IMR-90 (cell line): Measurements from ENCODE around the gene ARHGAP28. TPM values are rescaled to one million over a fixed set of nuclear protein-coding genes. Genes with fewer than 3 reads are reported as not detected.

Source experiments
- ATAC-seq: fragments of 200-7000 bp; cut with Tn5 transposase; 2 replicates; pipeline ENCODE4 v1.9.1; 2020; ENCODE audit warnings: low read depth, mild to moderate bottlenecking, moderate library complexity
- BruUV-seq: library from RNA; stranded (reverse); fragments of 400-500 nt; replicated peaks from 2 replicates; lab custom pipeline; 2021; lab: Mats Ljungman, UMichigan
- CTCF ChIA-PET: fragments of 300-600 bp; formaldehyde crosslinking; extraction: SDS; loops from one replicate; lab custom pipeline; 2021; ENCODE audit warnings: antibody characterized with exemption; lab: Yijun Ruan, JAX
- POLR2A ChIA-PET: fragments of 300-600 bp; sonication (Branson Sonifier 250); formaldehyde crosslinking; loops from one replicate; lab custom pipeline; 2022; ENCODE audit warnings: antibody characterized with exemption; ENCODE audit not compliant: unreplicated experiment; lab: Charles Lee
- DNase-seq: peaks from one replicate; pipeline ENCODE4 v3.0.0; 2013
- H2AFZ ChIP-seq: replicated peaks from 2 replicates; pipeline ENCODE3; 2013; ENCODE audit warnings: low read length, mild to moderate bottlenecking; ENCODE audit not compliant: poor library complexity
- H2AK5ac ChIP-seq: 2 replicates; pipeline ENCODE4 v1.6.1; 2013; ENCODE audit warnings: low read depth, low read length, inconsistent platforms
- H2AK9ac ChIP-seq: replicated peaks from 2 replicates; pipeline ENCODE3; 2013; ENCODE audit warnings: mild to moderate bottlenecking, low read depth, low read length, moderate library complexity; ENCODE audit not compliant: poor library complexity
- H2BK120ac ChIP-seq: 2 replicates; pipeline ENCODE4 v1.6.1; 2013; ENCODE audit warnings: low read depth, low read length, inconsistent platforms
- H2BK15ac ChIP-seq: 3 replicates; pipeline ENCODE4 v1.6.1; 2013; ENCODE audit warnings: low read depth, low read length, inconsistent platforms
- H2BK20ac ChIP-seq: 2 replicates; pipeline ENCODE4 v1.6.1; 2013; ENCODE audit warnings: low read depth, mild to moderate bottlenecking, inconsistent platforms, low read length, moderate library complexity
- H2BK5ac ChIP-seq: 2 replicates; pipeline ENCODE4 v1.6.1; 2013; ENCODE audit warnings: mild to moderate bottlenecking, low read depth, low read length, inconsistent platforms; ENCODE audit not compliant: poor library complexity, severe bottlenecking
- H3K14ac ChIP-seq: replicated peaks from 2 replicates; pipeline ENCODE4 v1.6.1; 2013; ENCODE audit warnings: low read depth, low read length, inconsistent platforms
- H3K18ac ChIP-seq: 2 replicates; pipeline ENCODE4 v1.6.1; 2013; ENCODE audit warnings: low read depth, low read length, control low read depth
- H3K23ac ChIP-seq: 2 replicates; pipeline ENCODE4 v1.6.1; 2013; ENCODE audit warnings: low read depth, low read length, inconsistent platforms
- H3K27ac ChIP-seq: 2 replicates; pipeline ENCODE4 v1.5.1; 2013; ENCODE audit warnings: mild to moderate bottlenecking, control low read depth, low read length; ENCODE audit not compliant: insufficient read depth
- H3K27me3 ChIP-seq: 2 replicates; pipeline ENCODE4 v1.6.1; 2013; ENCODE audit warnings: low read length; ENCODE audit not compliant: control insufficient read depth, insufficient read depth
- H3K36me3 ChIP-seq: 2 replicates; pipeline ENCODE4 v1.6.1; 2013; ENCODE audit warnings: low read length, mixed read lengths; ENCODE audit not compliant: control insufficient read depth, insufficient read depth
- H3K4ac ChIP-seq: 2 replicates; pipeline ENCODE4 v1.6.1; 2013; ENCODE audit warnings: low read depth, low read length, inconsistent platforms
- H3K4me1 ChIP-seq: 2 replicates; pipeline ENCODE4 v1.6.1; 2013; ENCODE audit warnings: low read length, mixed read lengths; ENCODE audit not compliant: control insufficient read depth, insufficient read depth
- H3K4me2 ChIP-seq: 2 replicates; pipeline ENCODE4 v1.6.1; 2013; ENCODE audit warnings: low read depth, mild to moderate bottlenecking, control low read depth, low read length, moderate library complexity
- H3K4me3 ChIP-seq: 2 replicates; pipeline ENCODE4 v1.5.1; 2013; ENCODE audit warnings: low read depth, mild to moderate bottlenecking, control low read depth, low read length, moderate library complexity; ENCODE audit not compliant: insufficient read depth
- H3K56ac ChIP-seq: 2 replicates; pipeline ENCODE4 v1.6.1; 2013; ENCODE audit warnings: low read length, inconsistent platforms; ENCODE audit not compliant: insufficient read depth; ENCODE audit errors: extremely low read depth
- H3K79me1 ChIP-seq, 2 experiments: 2 replicates each; pipeline ENCODE4 v1.6.1; 2013; ENCODE audit warnings: low read length in 2 of 2, inconsistent platforms in 1 of 2, low read depth in 1 of 2
- H3K9ac ChIP-seq: 2 replicates; pipeline ENCODE4 v1.6.1; 2013; ENCODE audit warnings: low read depth, low read length, control low read depth
- H3K9me1 ChIP-seq: 2 replicates; pipeline ENCODE4 v1.6.1; 2013; ENCODE audit warnings: low read length, inconsistent platforms; ENCODE audit not compliant: insufficient read depth
- H3K9me3 ChIP-seq: 2 replicates; pipeline ENCODE4 v1.6.1; 2013; ENCODE audit warnings: low read length; ENCODE audit not compliant: control insufficient read depth, insufficient read depth
- H4K20me1 ChIP-seq: 2 replicates; pipeline ENCODE4 v1.6.1; 2013; ENCODE audit warnings: low read length, inconsistent platforms; ENCODE audit not compliant: insufficient read depth
- H4K5ac ChIP-seq: 2 replicates; pipeline ENCODE4 v1.6.1; 2013; ENCODE audit warnings: mild to moderate bottlenecking, low read depth, low read length, control low read depth
- H4K8ac ChIP-seq, 2 experiments: 2 replicates each; pipeline ENCODE4 v1.6.1; 2013; ENCODE audit warnings: low read depth in 2 of 2, low read length in 2 of 2, control low read depth in 1 of 2, inconsistent platforms in 1 of 2
- H4K91ac ChIP-seq: 2 replicates; pipeline ENCODE4 v1.6.1; 2013; ENCODE audit warnings: low read depth, low read length, inconsistent platforms; ENCODE audit not compliant: insufficient read depth
- BHLHE40 ChIP-seq: fragments of 150-350 bp; IDR thresholded peaks from 2 replicates; pipeline ENCODE4 v1.6.1; 2016; ENCODE audit warnings: mild to moderate bottlenecking, low read depth, low read length
- CEBPB ChIP-seq: IDR thresholded peaks from 2 replicates; pipeline ENCODE4 v1.6.1; 2012; ENCODE audit warnings: low read depth, low read length, improper control_type of control experiment
- FOS ChIP-seq: fragments of 150-350 bp; IDR thresholded peaks from 2 replicates; pipeline ENCODE4 v1.6.1; 2016; ENCODE audit warnings: low read depth, low read length
- MAFK ChIP-seq: IDR thresholded peaks from 2 replicates; pipeline ENCODE4 v1.6.1; 2012; ENCODE audit warnings: low read depth, low read length, improper control_type of control experiment
- MXI1 ChIP-seq: IDR thresholded peaks from 2 replicates; pipeline ENCODE4 v1.6.1; 2012; ENCODE audit warnings: low read depth, mild to moderate bottlenecking, low read length, moderate library complexity, borderline replicate concordance
- POLR2A ChIP-seq: IDR thresholded peaks from 2 replicates; pipeline ENCODE4 v1.6.1; 2012; ENCODE audit warnings: mild to moderate bottlenecking, low read depth, low read length
- RAD21 ChIP-seq: IDR thresholded peaks from 2 replicates; pipeline ENCODE4 v1.6.1; 2012; ENCODE audit warnings: low read length, improper control_type of control experiment
- RFX5 ChIP-seq: IDR thresholded peaks from 2 replicates; pipeline ENCODE4 v1.8.0; 2012; ENCODE audit warnings: low read depth, mild to moderate bottlenecking, low read length, moderate library complexity
- SMC3 ChIP-seq: fragments of 150-350 bp; IDR thresholded peaks from 2 replicates; pipeline ENCODE4 v1.6.1; 2016; ENCODE audit warnings: low read depth, mild to moderate bottlenecking, antibody characterized with exemption, low read length, moderate library complexity
- WGBS, 2 experiments: methylation state at CpG; one replicate each; pipeline versions ENCODE4 v1.1.5 to v1.1.7; 2013; ENCODE audit warnings: missing lambda C conversion rate in 2 of 2; ENCODE audit not compliant: insufficient read length in 1 of 2; ENCODE audit errors: extremely low coverage in 2 of 2; 5-methylcytosine and 5-hydroxymethylcytosine counted together
- dilution Hi-C: fragments of 300-500 bp; cut with HindIII; formaldehyde crosslinking; loops from one replicate; pipeline ENCODE4 v1.14.3; 2018; ENCODE audit warnings: low sequenced_read_pairs; ENCODE audit not compliant: unreplicated experiment
- in situ Hi-C: fragments of 300-500 bp; cut with MboI; formaldehyde crosslinking; loops from 3 replicates; pipeline ENCODE4 v1.14.3; 2019; ENCODE audit warnings: low sequenced_read_pairs, inconsistent platforms, mixed read lengths
- intact Hi-C: fragments of 100-400 bp; cut with micrococcal nuclease; formaldehyde crosslinking; loops from 2 replicates; pipeline ENCODE4 v1.10.0; 2022
- polyA plus RNA-seq, 3 experiments: library from polyadenylated mRNA; depleted of rRNA; stranded (reverse); fragments of >200 nt; gene quantifications; 2 replicates each; pipeline ENCODE4 v1.2.3, GENCODE V29; 2012; ENCODE audit warnings: low replicate concordance in 1 of 3
- total RNA-seq: library from RNA; depleted of rRNA; stranded (reverse); fragments of >200 nt; gene quantifications from 2 replicates; pipeline ENCODE4 v1.2.3, GENCODE V29; 2012
- TF ChIP-seq, protein P1 (sequence below): conservative IDR thresholded peaks from 2 replicates; pipeline ENCODE4 v1.5.1; 2012; ENCODE audit warnings: mild to moderate bottlenecking, low read depth, low read length, improper control_type of control experiment
- TF ChIP-seq, protein P2 (sequence below): fragments of 150-350 bp; IDR thresholded peaks from 2 replicates; pipeline ENCODE4 v1.6.1; 2017; ENCODE audit warnings: mild to moderate bottlenecking, antibody characterized with exemption, low read length, low read depth
- TF ChIP-seq, protein P3 (sequence below): fragments of 150-350 bp; IDR thresholded peaks from 2 replicates; pipeline ENCODE4 v1.6.1; 2016; ENCODE audit warnings: low read depth, mild to moderate bottlenecking, low read length, moderate library complexity, borderline replicate concordance

Gene ARHGAP28
- total and polyA plus RNA-seq, 2 of the 4 experiments (the other 2 are of a cell fraction) = 1.8 to 3.8 TPM

DNA sequence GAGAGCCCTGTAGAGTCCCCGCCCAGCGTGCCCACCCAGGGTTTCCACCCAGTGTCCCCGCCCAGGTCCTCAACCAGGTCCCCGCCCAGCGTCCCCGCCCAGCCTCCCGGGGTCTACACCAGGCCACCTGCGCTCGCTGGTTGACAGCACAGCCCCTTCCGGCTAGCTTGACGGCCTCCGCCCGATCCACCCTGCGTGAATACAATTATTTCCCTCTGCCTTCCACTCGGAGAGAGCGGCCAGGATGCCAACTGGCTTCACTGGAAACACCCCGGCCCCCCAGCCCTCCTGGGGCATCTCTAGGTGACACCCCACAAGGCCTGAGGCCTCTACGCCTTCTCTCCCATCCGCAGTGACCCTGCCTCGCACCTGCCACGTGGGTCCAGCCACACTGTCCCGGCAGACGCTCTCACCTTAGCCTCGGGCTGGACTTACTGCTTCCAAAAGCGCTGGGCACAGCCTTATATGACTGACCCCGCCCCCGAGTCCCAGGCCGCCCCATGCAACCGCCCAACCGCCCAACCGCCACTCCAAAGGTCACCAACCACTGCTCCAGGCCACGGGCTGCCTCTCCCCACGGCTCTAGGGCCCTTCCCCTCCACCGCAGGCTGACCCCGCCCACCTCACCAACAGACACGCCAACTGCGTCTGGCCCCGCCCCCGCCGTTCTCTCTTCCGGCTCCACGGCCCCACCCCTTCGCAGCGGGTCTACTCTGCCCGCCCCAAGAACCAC, 200.0 kb downstream of the ARHGAP28 start:
- WGBS, 2 experiments = 80% methylated on average over 20 of the region's 45 CpGs; no CpG with 5 or more reads in 1 of the 2 experiments
- intact Hi-C loops = no loop called here

More for the DNA sequence above, 200.0 kb downstream of the ARHGAP28 start:
- Histone ChIP-seq H2BK120ac (no peak overlapping the region), H3K9me3 (no peaks in the 10 kb centered on the region), H3K4me2 (no peak overlapping the region), H4K8ac (no peak overlapping the region), H3K79me1 (no peaks in the 10 kb centered on the region), H2AK5ac (no peak overlapping the region), H3K9me1 (no peaks in the 10 kb centered on the region), H3K18ac (no peak overlapping the region), H3K23ac (no peak overlapping the region), H3K4me3 (no peak overlapping the region), H3K27me3 (no peaks in the 10 kb centered on the region; the same call in 1 of the 2 replicates), H3K36me3 (no peaks in the 10 kb centered on the region), H2BK15ac (no peak overlapping the region), H3K9ac (no peak overlapping the region), H3K14ac (no peak overlapping the region), H3K4ac (no peak overlapping the region), H2BK5ac (no peak overlapping the region), H4K91ac (no peak overlapping the region), H3K27ac (no peak overlapping the region), H2AK9ac (no peak overlapping the region), H2AFZ (no peak overlapping the region), H4K20me1 (no peaks in the 10 kb centered on the region), H3K4me1 (no peaks in the 10 kb centered on the region), H2BK20ac (no peak overlapping the region), H3K56ac (no peak overlapping the region), H4K5ac (no peak overlapping the region)
- no peak for TF ChIP-seq POLR2A
- TF ChIP-seq, protein P1, sequence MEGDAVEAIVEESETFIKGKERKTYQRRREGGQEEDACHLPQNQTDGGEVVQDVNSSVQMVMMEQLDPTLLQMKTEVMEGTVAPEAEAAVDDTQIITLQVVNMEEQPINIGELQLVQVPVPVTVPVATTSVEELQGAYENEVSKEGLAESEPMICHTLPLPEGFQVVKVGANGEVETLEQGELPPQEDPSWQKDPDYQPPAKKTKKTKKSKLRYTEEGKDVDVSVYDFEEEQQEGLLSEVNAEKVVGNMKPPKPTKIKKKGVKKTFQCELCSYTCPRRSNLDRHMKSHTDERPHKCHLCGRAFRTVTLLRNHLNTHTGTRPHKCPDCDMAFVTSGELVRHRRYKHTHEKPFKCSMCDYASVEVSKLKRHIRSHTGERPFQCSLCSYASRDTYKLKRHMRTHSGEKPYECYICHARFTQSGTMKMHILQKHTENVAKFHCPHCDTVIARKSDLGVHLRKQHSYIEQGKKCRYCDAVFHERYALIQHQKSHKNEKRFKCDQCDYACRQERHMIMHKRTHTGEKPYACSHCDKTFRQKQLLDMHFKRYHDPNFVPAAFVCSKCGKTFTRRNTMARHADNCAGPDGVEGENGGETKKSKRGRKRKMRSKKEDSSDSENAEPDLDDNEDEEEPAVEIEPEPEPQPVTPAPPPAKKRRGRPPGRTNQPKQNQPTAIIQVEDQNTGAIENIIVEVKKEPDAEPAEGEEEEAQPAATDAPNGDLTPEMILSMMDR = no peak
- no peak for TF ChIP-seq BHLHE40
- no peak for TF ChIP-seq CEBPB
- no peak for TF ChIP-seq RFX5
- no peak for TF ChIP-seq SMC3
- TF ChIP-seq, protein P2, sequence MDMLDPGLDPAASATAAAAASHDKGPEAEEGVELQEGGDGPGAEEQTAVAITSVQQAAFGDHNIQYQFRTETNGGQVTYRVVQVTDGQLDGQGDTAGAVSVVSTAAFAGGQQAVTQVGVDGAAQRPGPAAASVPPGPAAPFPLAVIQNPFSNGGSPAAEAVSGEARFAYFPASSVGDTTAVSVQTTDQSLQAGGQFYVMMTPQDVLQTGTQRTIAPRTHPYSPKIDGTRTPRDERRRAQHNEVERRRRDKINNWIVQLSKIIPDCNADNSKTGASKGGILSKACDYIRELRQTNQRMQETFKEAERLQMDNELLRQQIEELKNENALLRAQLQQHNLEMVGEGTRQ = no peak
- TF ChIP-seq FOS = no peak
- TF ChIP-seq, protein P3, sequence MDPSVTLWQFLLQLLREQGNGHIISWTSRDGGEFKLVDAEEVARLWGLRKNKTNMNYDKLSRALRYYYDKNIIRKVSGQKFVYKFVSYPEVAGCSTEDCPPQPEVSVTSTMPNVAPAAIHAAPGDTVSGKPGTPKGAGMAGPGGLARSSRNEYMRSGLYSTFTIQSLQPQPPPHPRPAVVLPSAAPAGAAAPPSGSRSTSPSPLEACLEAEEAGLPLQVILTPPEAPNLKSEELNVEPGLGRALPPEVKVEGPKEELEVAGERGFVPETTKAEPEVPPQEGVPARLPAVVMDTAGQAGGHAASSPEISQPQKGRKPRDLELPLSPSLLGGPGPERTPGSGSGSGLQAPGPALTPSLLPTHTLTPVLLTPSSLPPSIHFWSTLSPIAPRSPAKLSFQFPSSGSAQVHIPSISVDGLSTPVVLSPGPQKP = no peak
- TF ChIP-seq MAFK = no peak
- no peak for TF ChIP-seq RAD21
- no peak for TF ChIP-seq MXI1
- dilution Hi-C loops (no loop called here), in situ Hi-C loops (no loop called here)
- no TSS peak for BruUV-seq
- DNase-seq (no peak), ATAC-seq (no peak)
- ChIA-PET CTCF (no interaction called here), POLR2A (no interaction called here)
